Pulmonary artery endothelial cell (primary cell): ENCODE results near the gene REXO1. TPM values are rescaled to one million over a fixed set of nuclear protein-coding genes. Genes with fewer than 3 reads are reported as not detected.
A peak's percentile ranks its signal among the peaks of the same experiment; 100 is the strongest.

Source experiments
- DNase-seq: peaks from one replicate; pipeline ENCODE4 v3.0.0-alpha.2; 2011; ENCODE audit warnings: low read depth, low spot score
- total RNA-seq: library from RNA; depleted of rRNA; stranded (reverse); fragments of >200 nt; gene quantifications from 2 replicates; pipeline ENCODE4 v1.2.3, GENCODE V29; 2014

The REXO1 gene
- total RNA-seq, 1 donor from 2014 or later = 6.5 TPM

- DNase-seq = no peak
Measured at GRCh38 chr19:1815605-1816529, 32.4 kb downstream of the REXO1 start.

GRCh38 chr19:1814833-1815604 lies 33.3 kb downstream of the REXO1 start:
- DNase-seq = no peak

- no peak for DNase-seq
Measured at GRCh38 chr19:1814391-1814790, 33.9 kb downstream of the REXO1 start.

DNA sequence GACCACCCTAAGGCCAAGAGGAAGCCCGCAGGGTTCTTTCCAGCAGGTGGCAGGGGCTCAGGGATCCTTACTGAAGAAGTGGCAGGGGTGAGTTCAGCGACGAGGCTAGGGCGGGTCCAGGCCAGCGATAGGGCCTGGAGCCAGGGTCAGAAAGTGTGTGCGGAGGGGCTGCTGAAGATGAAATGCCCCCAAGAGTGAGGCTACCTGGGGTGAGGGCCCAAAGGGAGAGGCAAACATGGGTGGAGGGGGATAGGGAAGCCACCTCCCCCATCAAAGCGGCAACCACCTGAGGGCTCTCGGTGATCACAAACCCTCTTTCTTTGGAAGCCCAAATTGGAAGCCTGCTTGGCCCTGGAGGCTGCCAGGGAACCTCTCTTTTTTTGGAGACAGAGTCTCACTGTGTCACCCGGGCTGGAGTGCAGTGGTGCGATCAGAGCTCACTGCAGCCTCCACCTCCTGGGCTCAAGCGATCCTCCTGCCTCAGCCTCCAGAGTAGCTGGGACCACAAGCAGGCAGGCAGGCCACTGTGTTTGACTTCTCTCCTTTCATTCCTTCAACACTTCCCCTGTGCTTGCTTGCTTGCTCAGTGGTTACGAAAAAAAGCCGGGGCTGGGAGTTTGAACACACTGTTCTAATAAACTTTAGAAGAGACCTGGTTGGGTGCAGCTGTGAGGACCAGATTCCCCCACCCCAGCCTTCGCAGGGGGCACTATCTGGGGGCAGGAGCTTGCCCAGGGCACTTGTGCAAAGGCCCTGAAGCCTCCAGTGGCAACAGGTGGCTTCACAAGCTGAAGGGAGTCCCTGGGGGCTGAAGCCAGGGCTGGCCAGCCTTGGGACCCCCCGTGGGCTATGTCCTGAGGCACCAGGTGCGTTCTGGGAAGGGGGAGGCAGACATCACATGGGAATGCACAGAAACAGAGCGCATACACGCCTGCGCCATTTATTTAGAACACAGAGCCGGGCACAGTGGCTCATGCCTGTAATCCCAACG lies 34.8 kb downstream of the REXO1 start:
- no peak for DNase-seq

DNA sequence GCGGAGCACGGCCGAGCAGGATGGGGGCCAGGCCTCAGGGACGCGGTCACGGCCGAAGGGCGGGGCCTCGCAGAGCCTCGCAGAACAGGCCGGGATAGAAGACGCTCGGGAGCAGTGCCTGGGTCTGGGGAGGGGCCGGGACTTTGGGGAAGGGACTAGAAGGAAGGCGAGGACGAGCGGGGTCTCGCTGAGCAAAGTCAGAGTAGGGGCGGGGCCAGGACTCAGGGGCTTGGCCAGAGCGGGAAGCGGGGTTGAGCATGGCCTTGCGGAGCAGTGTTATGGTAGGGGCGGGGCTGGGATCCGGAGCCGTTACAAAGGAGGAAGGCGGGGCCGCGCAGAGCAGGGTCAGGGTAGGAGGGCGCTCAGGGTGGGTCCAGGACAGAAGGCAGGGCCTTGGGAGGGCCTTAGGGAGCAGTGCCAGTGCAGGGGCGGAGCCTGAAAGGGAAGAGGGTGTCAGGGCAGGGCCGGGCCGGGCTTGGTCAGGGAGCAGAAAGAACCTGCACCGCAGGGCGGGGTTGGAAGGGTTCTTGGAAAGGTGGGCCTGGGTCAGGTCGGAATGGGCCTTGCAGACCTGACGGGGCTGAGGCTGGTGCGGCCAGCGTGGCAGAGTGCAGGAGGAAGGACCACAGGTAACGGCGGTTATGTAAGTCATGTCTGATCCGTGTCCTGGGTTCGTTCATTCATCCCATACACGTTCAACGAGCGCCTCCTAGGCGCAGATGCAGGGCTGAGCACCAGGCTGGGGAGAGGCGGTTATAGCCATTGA lies 35.7 kb downstream of the REXO1 start:
- DNase-seq = peak; percentile 53

DNA sequence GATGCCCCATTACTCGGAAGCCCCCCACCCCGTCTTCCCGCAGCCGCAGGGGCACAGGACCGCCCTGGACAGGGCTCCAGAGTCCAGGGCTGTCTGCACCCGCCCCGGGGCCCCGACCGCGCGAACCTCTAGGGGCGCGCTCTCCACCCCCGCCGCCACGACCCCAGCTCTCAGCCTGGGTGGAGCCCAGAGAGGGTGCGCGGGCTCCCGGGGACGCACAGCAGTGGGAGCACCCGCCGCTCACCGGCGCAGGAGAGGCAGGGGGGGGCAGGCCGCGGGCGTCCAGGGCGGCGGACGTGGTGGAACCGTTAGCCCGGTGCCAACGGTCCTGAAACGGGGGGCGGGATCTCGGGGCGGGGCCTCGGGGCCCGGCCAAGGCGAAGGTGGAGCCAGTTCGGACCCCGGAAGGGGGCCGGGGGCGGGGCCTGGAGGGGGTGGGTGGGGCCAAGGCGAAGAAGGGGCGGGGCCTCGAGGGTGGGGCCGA lies 36.3 kb downstream of the REXO1 start, which contains the start of gene ATP8B3:
Gene ATP8B3, minus strand, starts transcription at position 335 of the 484 bp plus-strand sequence. CDS start 540 bp downstream, outside the sequence.
- no peak for DNase-seq

DNA sequence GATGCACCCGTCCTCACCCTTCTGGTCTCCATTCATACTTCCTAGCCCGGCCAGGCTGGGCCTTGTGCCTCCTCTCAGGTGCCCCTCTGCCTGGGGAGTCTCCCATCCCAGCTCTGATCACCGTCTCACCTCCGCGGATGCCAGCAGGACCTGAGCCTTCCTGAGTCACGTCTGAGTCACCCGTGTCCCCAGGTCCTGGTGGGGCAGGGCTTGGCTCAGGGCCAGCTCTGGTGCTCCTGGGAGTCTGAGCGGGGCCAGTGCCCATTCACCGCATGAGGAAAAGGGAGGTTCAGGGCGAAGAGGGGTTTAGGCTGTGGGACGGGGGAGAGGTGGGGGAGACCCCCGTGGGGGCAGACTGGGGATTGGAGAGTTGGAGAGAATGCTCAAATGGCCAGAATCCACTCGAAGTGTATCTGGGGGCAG lies 36.8 kb downstream of the REXO1 start:
- DNase-seq = no peak

DNA sequence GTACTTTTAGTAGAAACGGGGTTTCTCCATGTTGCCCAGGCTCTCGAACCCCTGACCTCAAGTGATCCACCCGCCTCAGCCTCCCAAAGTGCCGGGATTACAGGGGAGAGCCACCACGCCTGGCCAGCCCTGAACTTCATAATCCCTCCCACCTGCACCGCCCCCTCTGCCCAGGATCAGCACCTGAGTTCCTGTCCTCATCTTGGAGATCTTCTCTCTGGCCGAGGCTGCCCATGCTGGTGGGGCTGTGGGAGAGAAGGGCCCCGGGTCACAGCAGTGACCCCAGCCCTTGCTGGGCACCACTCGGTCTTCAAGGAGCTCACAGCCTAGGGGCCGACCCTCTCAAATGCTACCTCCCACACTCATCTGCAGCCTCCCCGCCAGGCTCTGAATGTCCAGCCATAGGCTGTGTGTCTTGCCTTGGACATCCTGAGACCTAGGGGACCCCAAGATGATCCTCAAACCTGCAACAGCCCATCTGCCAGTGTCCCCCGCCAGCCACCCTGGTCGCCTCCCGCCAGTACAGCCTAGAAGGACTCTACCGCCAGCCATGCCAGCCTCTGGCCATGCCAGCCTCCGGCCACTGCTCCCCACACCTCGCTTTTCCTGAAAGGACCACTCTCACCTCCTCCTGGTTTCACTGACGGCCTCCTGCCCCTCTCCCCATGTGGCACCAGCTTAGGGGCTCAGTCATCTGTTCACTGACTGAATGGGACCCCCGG lies 37.7 kb downstream of the REXO1 start:
- DNase-seq = no peak

- DNase-seq = no peak
Measured at GRCh38 chr19:1809678-1810077, 38.6 kb downstream of the REXO1 start.

DNA sequence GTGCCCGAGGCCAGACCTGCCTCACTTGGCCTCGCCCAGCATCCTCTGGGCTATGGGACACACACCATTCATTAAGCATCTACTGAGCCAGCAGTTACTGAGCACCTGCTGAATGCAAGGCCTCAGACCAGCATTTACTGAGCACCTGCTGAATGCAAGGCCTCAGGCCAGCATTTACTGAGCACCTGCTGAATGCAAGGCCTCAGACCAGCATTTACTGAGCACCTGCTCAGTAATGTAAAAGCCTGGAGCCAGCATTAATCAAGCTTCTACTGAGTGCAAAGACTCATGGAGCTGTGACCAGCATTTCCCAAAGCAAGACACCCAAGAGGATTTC lies 39.9 kb downstream of the REXO1 start:
- DNase-seq = no peak

GRCh38 chr19:1807695-1808394 lies 40.4 kb downstream of the REXO1 start:
- no peak for DNase-seq

DNA sequence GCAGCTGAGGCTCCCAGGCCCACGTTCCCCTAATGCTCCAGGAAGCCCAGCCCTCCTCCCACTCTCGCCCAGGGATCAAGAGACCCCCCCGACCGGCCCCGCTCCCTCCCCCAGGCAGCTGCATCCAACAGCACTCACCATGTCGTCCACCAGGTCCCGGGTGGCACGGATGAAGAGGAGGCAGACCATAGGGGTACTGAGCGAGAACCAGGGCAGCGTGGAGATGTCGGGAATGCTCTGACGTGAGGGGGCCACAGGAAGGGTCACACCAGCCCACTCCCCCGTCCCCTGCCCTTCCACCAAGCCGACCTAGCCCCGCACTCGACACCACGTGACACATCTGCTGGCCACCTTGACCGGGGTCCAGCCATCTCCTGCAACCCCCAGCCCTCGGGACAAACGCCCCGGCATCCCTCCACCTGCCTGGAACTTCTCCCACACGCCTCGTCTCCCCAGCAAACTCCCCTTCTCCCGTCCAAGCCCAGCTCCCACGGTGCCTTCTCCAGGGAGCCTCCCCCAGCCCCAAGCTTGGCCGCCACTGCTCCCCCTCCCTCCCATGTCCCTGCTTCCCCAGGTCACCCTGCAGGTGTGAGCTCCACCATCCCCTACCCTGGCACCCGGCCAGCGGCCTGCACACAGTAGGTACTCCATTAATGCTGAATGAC lies 41.1 kb downstream of the REXO1 start:
- no peak for DNase-seq

- DNase-seq = no peak
Measured at GRCh38 chr19:1806184-1807029, 41.9 kb downstream of the REXO1 start.

DNA sequence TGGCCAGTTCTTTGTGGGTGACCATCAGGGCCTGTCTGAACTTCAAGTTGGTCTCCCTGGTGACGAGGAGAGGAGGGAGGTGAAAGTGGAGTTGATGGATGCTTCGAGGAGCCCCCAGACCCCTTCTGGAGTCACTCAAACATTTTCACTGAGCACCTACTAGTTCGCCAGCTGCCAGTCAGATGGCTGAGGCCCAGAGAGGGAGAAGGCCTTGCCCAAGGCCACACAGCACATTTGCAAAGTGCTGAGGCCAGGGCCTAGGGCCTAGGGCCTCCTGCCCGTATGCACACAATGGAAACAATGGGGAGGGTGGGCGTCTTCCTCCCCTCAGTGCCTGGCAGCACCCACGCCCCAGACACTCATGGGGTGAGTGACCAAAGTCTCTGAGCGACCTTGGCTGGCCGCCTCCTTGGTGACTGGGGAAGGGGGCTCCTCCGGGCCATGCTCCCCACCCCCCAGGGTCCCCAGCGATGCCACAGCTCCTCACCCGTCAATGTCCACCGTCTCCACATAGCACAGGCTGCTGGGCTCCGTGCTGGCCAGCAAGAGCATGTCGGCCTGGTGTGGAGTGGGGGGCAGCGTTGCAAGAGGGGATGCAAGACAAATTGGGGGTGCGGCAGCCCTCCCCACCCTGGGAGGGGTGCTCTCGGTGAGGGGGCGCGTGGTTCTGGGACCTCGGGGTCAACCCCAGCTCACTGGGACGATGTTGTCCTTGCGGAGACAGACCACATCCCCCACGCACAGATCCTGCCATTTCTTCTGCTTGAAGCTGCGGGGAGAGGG lies 42.7 kb downstream of the REXO1 start:
- DNase-seq = no peak

- DNase-seq = no peak
Measured at GRCh38 chr19:1804858-1805257, 43.4 kb downstream of the REXO1 start.

- DNase-seq = no peak
Measured at GRCh38 chr19:1799695-1800342, 48.5 kb downstream of the REXO1 start.
